ENCODE data around the gene ODF2.
A peak's percentile ranks its signal among the peaks of the same experiment; 100 is the strongest.
"Not testable (repeated sequence)": the region's sequence is repeated elsewhere in the genome, so short reads cannot be mapped to it uniquely, and the experiment has no call there.

Gene ODF2

GRCh38 chr9:128485414-128485855 lies 29.6 kb downstream of the ODF2 start:
- no peak for DNase-seq

GRCh38 chr9:128486201-128486600 lies 30.4 kb downstream of the ODF2 start:
- DNase-seq: no peak

GRCh38 chr9:128493424-128493823 lies 37.6 kb downstream of the ODF2 start:
- no peak for DNase-seq

GRCh38 chr9:128494108-128494745 lies 38.4 kb downstream of the ODF2 start:
- no peak for DNase-seq

GRCh38 chr9:128494746-128495129 lies 38.9 kb downstream of the ODF2 start:
- DNase-seq: no peak

- no peak for DNase-seq
Observed at GRCh38 chr9:128495296-128495695, 39.5 kb downstream of the ODF2 start.

GRCh38 chr9:128495804-128496417 lies 40.1 kb downstream of the ODF2 start:
- DNase-seq: no peak

- DNase-seq: no peak
Observed at GRCh38 chr9:128497824-128498610, 42.2 kb downstream of the ODF2 start.

GRCh38 chr9:128498911-128499310 lies 43.1 kb downstream of the ODF2 start:
- DNase-seq: no peak

- no peak for DNase-seq
Observed at GRCh38 chr9:128499920-128500319, 44.1 kb downstream of the ODF2 start.

- DNase-seq: not testable (repeated sequence)
Observed at GRCh38 chr9:128503415-128503825, 47.6 kb downstream of the ODF2 start.

GRCh38 chr9:128503870-128504269 lies 48.1 kb downstream of the ODF2 start:
- DNase-seq: no peak

GRCh38 chr9:128504485-128505413 lies 48.9 kb downstream of the ODF2 start, which contains the start of gene GLE1:
Gene GLE1 (plus strand): TSS chr9:128504719. CDS start chr9:128504806, 87 bp downstream.
- DNase-seq: peak; percentile 95

- no peak for DNase-seq
Observed at GRCh38 chr9:128505414-128505765, 49.6 kb downstream of the ODF2 start.

GRCh38 chr9:128505906-128506305 lies 50.1 kb downstream of the ODF2 start:
- not testable (repeated sequence) for DNase-seq

- DNase-seq: no peak
Observed at GRCh38 chr9:128512820-128513219, 57.0 kb downstream of the ODF2 start.

GRCh38 chr9:128521956-128522355 lies 66.2 kb downstream of the ODF2 start:
- DNase-seq: no peak

GRCh38 chr9:128523199-128523925 lies 67.6 kb downstream of the ODF2 start:
- no peak for DNase-seq

GRCh38 chr9:128526720-128527119 lies 70.9 kb downstream of the ODF2 start:
- no peak for DNase-seq

- DNase-seq: no peak
Observed at GRCh38 chr9:128528445-128529160, 72.8 kb downstream of the ODF2 start.

GRCh38 chr9:128529191-128529590 lies 73.4 kb downstream of the ODF2 start:
- no peak for DNase-seq
